SK-N-MC (cell line): Measurements from ENCODE around the gene CFAP46.

ENCODE experiments used
- DNase-seq: peaks from one replicate; pipeline ENCODE4 v3.0.0-alpha.2; 2011; ENCODE audit warnings: low read depth, low spot score
- H3K27ac ChIP-seq: fragments of 200-600 bp; sonication (generic); 2 replicates; pipeline ENCODE4 v1.5.1; 2016; ENCODE audit warnings: mixed run types
- H3K36me3 ChIP-seq: fragments of 200-600 bp; sonication (generic); 2 replicates; pipeline ENCODE4 v1.6.1; 2017; ENCODE audit warnings: antibody characterized with exemption, low read length, mixed read lengths; ENCODE audit not compliant: insufficient read depth
- H3K4me3 ChIP-seq: fragments of 200-600 bp; sonication (generic); 2 replicates; pipeline ENCODE4 v1.5.1; 2016
- H3K9ac ChIP-seq: fragments of 200-600 bp; sonication (generic); 2 replicates; pipeline ENCODE4 v1.8.0; 2017; ENCODE audit warnings: mixed run types, mixed read lengths; ENCODE audit not compliant: insufficient read length
- H3K9me3 ChIP-seq: fragments of 200-600 bp; sonication (generic); 2 replicates; pipeline ENCODE4 v1.6.1; 2017; ENCODE audit warnings: low read depth, mild to moderate bottlenecking, antibody characterized with exemption, low read length, moderate library complexity, mixed read lengths
- EZH2 ChIP-seq: fragments of 200-600 bp; sonication (generic); IDR thresholded peaks from one replicate; pipeline ENCODE4 v1.6.1; 2017; ENCODE audit warnings: antibody characterized with exemption
- FOXP2 ChIP-seq: optimal IDR thresholded peaks from 2 replicates; pipeline ENCODE3; 2011; ENCODE audit warnings: mild to moderate bottlenecking, moderate library complexity; ENCODE audit not compliant: insufficient read depth; ENCODE audit errors: extremely low read length, control extremely low read depth
- POLR2AphosphoS5 ChIP-seq: IDR thresholded peaks from 2 replicates; pipeline ENCODE4 v1.6.1; 2012; ENCODE audit warnings: mild to moderate bottlenecking, low read depth, low read length, borderline replicate concordance

CFAP46 gene

GRCh38 chr10:132762267-132762666 lies 180.1 kb downstream of the CFAP46 start:
- Histone ChIP-seq H3K4me3 (no peak overlapping the region), H3K9ac (no peak overlapping the region), H3K9me3 (no peaks in the 10 kb centered on the region), H3K36me3 (no peaks in the 10 kb centered on the region), H3K27ac (no peak overlapping the region)
- TF ChIP-seq FOXP2 = no peak
- no peak for TF ChIP-seq POLR2AphosphoS5
- TF ChIP-seq EZH2 = no peak
- DNase-seq = no peak

GRCh38 chr10:132761395-132762060 lies 180.8 kb downstream of the CFAP46 start:
- Histone ChIP-seq H3K27ac (no peak overlapping the region), H3K9me3 (no peaks in the 10 kb centered on the region), H3K9ac (no peak overlapping the region), H3K4me3 (no peak overlapping the region), H3K36me3 (no peaks in the 10 kb centered on the region)
- no peak for DNase-seq
- TF ChIP-seq EZH2 (no peak), FOXP2 (no peak), POLR2AphosphoS5 (no peak)

- H3K9ac ChIP-seq = no peak overlapping the region
- no peaks in the 10 kb centered on the region for H3K9me3 ChIP-seq
- H3K27ac ChIP-seq = no peak overlapping the region
- no peak overlapping the region for H3K4me3 ChIP-seq
- H3K36me3 ChIP-seq = no peaks in the 10 kb centered on the region
- no peak for TF ChIP-seq FOXP2
- DNase-seq = no peak
These were observed 183.5 kb downstream of the CFAP46 start for GRCh38 chr10:132758865-132759264.
